HCT116 (cell line): ENCODE measurements around the gene LDAH. TPM values are rescaled to one million over a fixed set of nuclear protein-coding genes. Genes with fewer than 3 reads are reported as not detected.

Source experiments
- ATAC-seq: fragments of 200-7000 bp; cut with Tn5 transposase; 2 replicates; pipeline ENCODE4 v1.9.1; 2020; ENCODE audit warnings: mild to moderate bottlenecking, moderate library complexity
- BruUV-seq: library from RNA; stranded (reverse); fragments of 400-500 nt; replicated peaks from 2 replicates; lab custom pipeline; 2021; lab: Mats Ljungman, UMichigan
- CTCF ChIA-PET: fragments of 300-600 bp; sonication (Branson Sonifier 250); formaldehyde crosslinking; loops from one replicate; lab custom pipeline; 2021; ENCODE audit warnings: antibody characterized with exemption; lab: Charles Lee
- POLR2A ChIA-PET: fragments of 300-600, 350-600 bp; sonication (Branson Sonifier 250); formaldehyde crosslinking; loops from one replicate; lab custom pipeline; 2021; ENCODE audit warnings: antibody characterized with exemption; lab: Charles Lee
- RAD21 ChIA-PET, 2 experiments: fragments of 300-600 bp; sonication (Branson Sonifier 250); formaldehyde crosslinking; loops; one replicate each; lab custom pipeline; 2023; ENCODE audit warnings: low total read pairs in 2 of 2; ENCODE audit not compliant: uncharacterized antibody in 2 of 2, unreplicated experiment in 2 of 2, low non-redundant PET in 1 of 2; lab: Charles Lee
- DNase-seq: peaks from one replicate; pipeline ENCODE4 v3.0.0-alpha.2; 2010; ENCODE audit warnings: low read depth, low spot score
- H2AFZ ChIP-seq: fragments of 200-600 bp; shearing (Covaris generic), sonication (generic); 2 replicates; pipeline ENCODE4 v1.6.1; 2017; ENCODE audit warnings: low read depth, mixed run types, mixed read lengths, antibody characterized with exemption, low read length; ENCODE audit not compliant: poor library complexity, severe bottlenecking
- H3K27ac ChIP-seq: 2 replicates; pipeline ENCODE4 v1.5.1; 2012; ENCODE audit warnings: low read depth, low read length
- H3K27me3 ChIP-seq: fragments of 200-600 bp; sonication (generic); 2 replicates; pipeline ENCODE4 v1.6.1; 2016; ENCODE audit warnings: mixed run types, low read length, mixed read lengths; ENCODE audit not compliant: insufficient read depth
- H3K36me3 ChIP-seq, 2 experiments: fragments of 200-500 bp in 1 of 2; fragments of 200-600 bp in 1 of 2; sonication (Bioruptor generic) in 1 of 2; sonication (generic) in 1 of 2; 2 replicates each; pipeline versions ENCODE4 v1.5.1 to v1.6.1; 2014 to 2016; ENCODE audit warnings: low read length in 2 of 2, inconsistent platforms in 1 of 2, mixed read lengths in 1 of 2, mixed run types in 1 of 2; ENCODE audit not compliant: insufficient read depth in 2 of 2, control insufficient read depth in 1 of 2
- H3K4me1 ChIP-seq, 2 experiments: fragments of 200-600 bp in 1 of 2; sonication (generic) in 1 of 2; 2 replicates each; pipeline versions ENCODE4 v1.5.1 to v1.6.1; 2012 to 2017; ENCODE audit warnings: low read length in 2 of 2, inconsistent platforms in 1 of 2, mild to moderate bottlenecking in 1 of 2, mixed read lengths in 1 of 2, mixed run types in 1 of 2, moderate library complexity in 1 of 2; ENCODE audit not compliant: insufficient read depth in 2 of 2, control insufficient read depth in 1 of 2
- H3K4me2 ChIP-seq: fragments of 200-600 bp; sonication (generic); 2 replicates; pipeline ENCODE4 v1.6.1; 2017; ENCODE audit warnings: mixed run types, low read length, mixed read lengths
- H3K4me3 ChIP-seq, 2 experiments: fragments of 200-600 bp in 1 of 2; sonication (generic) in 1 of 2; replicated peaks in 1 of 2; 2 replicates each; pipeline ENCODE4 v1.5.1; 2011 to 2016; ENCODE audit warnings: low read length in 2 of 2, control low read depth in 1 of 2, low read depth in 1 of 2, mild to moderate bottlenecking in 1 of 2, mixed read lengths in 1 of 2, mixed run types in 1 of 2
- H3K79me2 ChIP-seq: fragments of 200-600 bp; sonication (generic); 2 replicates; pipeline ENCODE4 v1.6.1; 2017; ENCODE audit warnings: mild to moderate bottlenecking, mixed run types, low read length, moderate library complexity, mixed read lengths; ENCODE audit not compliant: insufficient read depth
- H3K9ac ChIP-seq: fragments of 200-600 bp; sonication (generic); 2 replicates; pipeline ENCODE4 v1.6.1; 2016; ENCODE audit warnings: low read length, mixed read lengths
- H3K9me2 ChIP-seq: fragments of 200-600 bp; sonication (generic), shearing (Covaris generic); 2 replicates; pipeline ENCODE4 v1.6.1; 2017; ENCODE audit warnings: mixed run types, mild to moderate bottlenecking, moderate library complexity; ENCODE audit not compliant: insufficient read depth
- H3K9me3 ChIP-seq, 2 experiments: fragments of 200-500 bp in 1 of 2; fragments of 200-600 bp in 1 of 2; sonication (Bioruptor generic) in 1 of 2; sonication (generic) in 1 of 2; 2 replicates each; pipeline ENCODE4 v1.6.1; 2014 to 2017; ENCODE audit warnings: low read length in 2 of 2, mixed read lengths in 2 of 2, inconsistent platforms in 1 of 2, low read depth in 1 of 2, mild to moderate bottlenecking in 1 of 2, mixed run types in 1 of 2, moderate library complexity in 1 of 2; ENCODE audit not compliant: control insufficient read depth in 1 of 2, insufficient read depth in 1 of 2
- H4K20me1 ChIP-seq: fragments of 200-600 bp; sonication (generic), shearing (Covaris generic); 2 replicates; pipeline ENCODE4 v1.6.1; 2017; ENCODE audit warnings: mixed run types, mild to moderate bottlenecking, moderate library complexity; ENCODE audit not compliant: insufficient read depth
- CBX3 ChIP-seq: IDR thresholded peaks from 2 replicates; pipeline ENCODE4 v1.6.1; 2012; ENCODE audit warnings: low read depth
- CEBPB ChIP-seq: IDR thresholded peaks from 2 replicates; pipeline ENCODE4 v1.6.1; 2012; ENCODE audit warnings: low read depth
- EGR1 ChIP-seq: IDR thresholded peaks from 2 replicates; pipeline ENCODE4 v1.6.1; 2012; ENCODE audit warnings: low read depth
- ELF1 ChIP-seq: IDR thresholded peaks from 2 replicates; pipeline ENCODE4 v1.6.1; 2012; ENCODE audit warnings: low read depth, borderline replicate concordance
- EZH2 ChIP-seq: fragments of 200-600 bp; sonication (generic); IDR thresholded peaks from 2 replicates; pipeline ENCODE4 v1.6.1; 2017; ENCODE audit warnings: antibody characterized with exemption, mixed run types
- EZH2phosphoT487 ChIP-seq: fragments of 200-600 bp; IDR thresholded peaks from 2 replicates; pipeline ENCODE4 v1.6.1; 2018; ENCODE audit warnings: antibody characterized with exemption, borderline replicate concordance
- JUND ChIP-seq: IDR thresholded peaks from 2 replicates; pipeline ENCODE4 v1.6.1; 2012
- POLR2A ChIP-seq: IDR thresholded peaks from 2 replicates; pipeline ENCODE4 v1.7.0; 2011; ENCODE audit warnings: borderline replicate concordance; ENCODE audit not compliant: insufficient read depth, insufficient read length; ENCODE audit errors: extremely low read depth
- POLR2AphosphoS5 ChIP-seq: IDR thresholded peaks from 2 replicates; pipeline ENCODE4 v1.6.1; 2011; ENCODE audit warnings: mild to moderate bottlenecking, low read depth, low read length, moderate library complexity
- RAD21 ChIP-seq: IDR thresholded peaks from 2 replicates; pipeline ENCODE4 v1.6.1; 2012; ENCODE audit warnings: low read depth, mild to moderate bottlenecking
- SIN3A ChIP-seq: IDR thresholded peaks from 2 replicates; pipeline ENCODE4 v1.6.1; 2012; ENCODE audit warnings: low read depth
- SP1 ChIP-seq: IDR thresholded peaks from 2 replicates; pipeline ENCODE4 v1.6.1; 2012; ENCODE audit warnings: low read depth
- SRF ChIP-seq: IDR thresholded peaks from 2 replicates; pipeline ENCODE4 v1.6.1; 2012; ENCODE audit warnings: low read depth
- TCF7L2 ChIP-seq: IDR thresholded peaks from 2 replicates; pipeline ENCODE4 v1.7.0; 2011; ENCODE audit warnings: borderline replicate concordance, inconsistent platforms; ENCODE audit not compliant: insufficient read depth, insufficient read length; ENCODE audit errors: extremely low read depth
- YY1 ChIP-seq: IDR thresholded peaks from 2 replicates; pipeline ENCODE4 v1.6.1; 2011; ENCODE audit warnings: low read length, low read depth, moderate library complexity, mild to moderate bottlenecking; ENCODE audit not compliant: insufficient replicate concordance; ENCODE audit errors: extremely low read depth
- ZFX ChIP-seq: fragments of 450-650 bp; IDR thresholded peaks from 2 replicates; pipeline ENCODE4 v1.6.1; 2017
- ZNF274 ChIP-seq: fragments of 200-500 bp; sonication (Bioruptor generic); IDR thresholded peaks from 2 replicates; pipeline ENCODE4 v1.6.1; 2014; ENCODE audit warnings: mild to moderate bottlenecking, low read depth, low read length, inconsistent platforms
- intact Hi-C: fragments of 100-400 bp; cut with micrococcal nuclease; formaldehyde crosslinking; loops from 2 replicates; pipeline ENCODE4 v1.10.0; 2022
- total RNA-seq: library from RNA; stranded (reverse); gene quantifications from one replicate; pipeline ENCODE4 v1.2.1, GENCODE V29; 2021; ENCODE audit not compliant: unreplicated experiment
- TF ChIP-seq, protein P1 (sequence below): IDR thresholded peaks from 2 replicates; pipeline ENCODE4 v1.6.1; 2011; ENCODE audit warnings: mild to moderate bottlenecking, low read length, moderate library complexity; ENCODE audit not compliant: insufficient replicate concordance; ENCODE audit errors: extremely low read depth
- TF ChIP-seq, protein P2 (sequence below): IDR thresholded peaks from 2 replicates; pipeline ENCODE4 v1.6.1; 2012
- TF ChIP-seq, protein P3 (sequence below): IDR thresholded peaks from 2 replicates; pipeline ENCODE4 v1.6.1; 2012

The LDAH gene
- total RNA-seq, 1 experiment from 2014 or later, result 25.7 TPM

GRCh38 chr2:20738772-20739171, 84.1 kb downstream of the LDAH start:
- no TSS peak for BruUV-seq
- no peak for ATAC-seq
- no peak for DNase-seq
- CTCF ChIA-PET, result no interaction called here
- TF ChIP-seq ELF1 (no peak), CEBPB (no peak), TCF7L2 (no peak), SIN3A (no peak), CBX3 (no peak), POLR2A (no peak), SRF (no peak), SP1 (no peak), JUND (no peak), POLR2AphosphoS5 (no peak), YY1 (no peak), RAD21 (no peak), EZH2 (no peak), EZH2phosphoT487 (no peak), EGR1 (no peak), ZFX (no peak), ZNF274 (no peak)
- TF ChIP-seq, protein P1, sequence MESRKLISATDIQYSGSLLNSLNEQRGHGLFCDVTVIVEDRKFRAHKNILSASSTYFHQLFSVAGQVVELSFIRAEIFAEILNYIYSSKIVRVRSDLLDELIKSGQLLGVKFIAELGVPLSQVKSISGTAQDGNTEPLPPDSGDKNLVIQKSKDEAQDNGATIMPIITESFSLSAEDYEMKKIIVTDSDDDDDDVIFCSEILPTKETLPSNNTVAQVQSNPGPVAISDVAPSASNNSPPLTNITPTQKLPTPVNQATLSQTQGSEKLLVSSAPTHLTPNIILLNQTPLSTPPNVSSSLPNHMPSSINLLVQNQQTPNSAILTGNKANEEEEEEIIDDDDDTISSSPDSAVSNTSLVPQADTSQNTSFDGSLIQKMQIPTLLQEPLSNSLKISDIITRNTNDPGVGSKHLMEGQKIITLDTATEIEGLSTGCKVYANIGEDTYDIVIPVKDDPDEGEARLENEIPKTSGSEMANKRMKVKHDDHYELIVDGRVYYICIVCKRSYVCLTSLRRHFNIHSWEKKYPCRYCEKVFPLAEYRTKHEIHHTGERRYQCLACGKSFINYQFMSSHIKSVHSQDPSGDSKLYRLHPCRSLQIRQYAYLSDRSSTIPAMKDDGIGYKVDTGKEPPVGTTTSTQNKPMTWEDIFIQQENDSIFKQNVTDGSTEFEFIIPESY, result no peak
- TF ChIP-seq, protein P2, sequence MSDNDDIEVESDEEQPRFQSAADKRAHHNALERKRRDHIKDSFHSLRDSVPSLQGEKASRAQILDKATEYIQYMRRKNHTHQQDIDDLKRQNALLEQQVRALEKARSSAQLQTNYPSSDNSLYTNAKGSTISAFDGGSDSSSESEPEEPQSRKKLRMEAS, result no peak
- TF ChIP-seq, protein P3, sequence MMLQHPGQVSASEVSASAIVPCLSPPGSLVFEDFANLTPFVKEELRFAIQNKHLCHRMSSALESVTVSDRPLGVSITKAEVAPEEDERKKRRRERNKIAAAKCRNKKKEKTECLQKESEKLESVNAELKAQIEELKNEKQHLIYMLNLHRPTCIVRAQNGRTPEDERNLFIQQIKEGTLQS, result no peak
- TF ChIP-seq, all 23 proteins: peak for 0
- Histone ChIP-seq H3K27ac (no peak overlapping the region), H3K36me3 (no peaks in the 10 kb centered on the region), H3K27me3 (no peaks in the 10 kb centered on the region), H3K9ac (no peak overlapping the region), H3K4me2 (no peak overlapping the region), H3K79me2 (no peaks in the 10 kb centered on the region), H4K20me1 (no peaks in the 10 kb centered on the region), H3K9me2 (no peaks in the 10 kb centered on the region), H3K9me3 (no peaks in the 10 kb centered on the region), H3K4me3 (no peak overlapping the region), H2AFZ (no peak overlapping the region), H3K4me1 (no peaks in the 10 kb centered on the region)
- POLR2A ChIA-PET, result no interaction called here
- intact Hi-C loops, result no loop called here
- RAD21 ChIA-PET, result no interaction called here
